H1 (cell line): ENCODE data around the gene KIF27. TPM values are rescaled to one million over a fixed set of nuclear protein-coding genes. Genes with fewer than 3 reads are reported as not detected.

ENCODE experiments used
- CTCF ChIA-PET: fragments of 300-600 bp; sonication (Branson Sonifier 250); formaldehyde crosslinking; loops from one replicate; lab custom pipeline; 2021; ENCODE audit not compliant: partially characterized antibody; lab: Charles Lee
- POLR2A ChIA-PET: fragments of 300-600 bp; sonication (Branson Sonifier 250); formaldehyde crosslinking; loops from one replicate; lab custom pipeline; 2021; ENCODE audit warnings: inconsistent platforms; ENCODE audit not compliant: partially characterized antibody; lab: Charles Lee
- DNase-seq, 2 experiments: peaks; one replicate each; pipeline versions ENCODE4 v3.0.0 to v3.0.0-alpha.2; 2010 to 2022; ENCODE audit warnings: low spot score in 2 of 2, low read depth in 1 of 2, mixed read lengths in 1 of 2
- FAIRE-seq: peaks from 2 replicates; lab custom pipeline; 2011; peaks lifted over from hg19 to GRCh38; lab: Jason Lieb, UNC
- H2AFZ ChIP-seq: 2 replicates; pipeline ENCODE4 v1.8.1; 2012; ENCODE audit warnings: low read length, inconsistent platforms
- H2AK5ac ChIP-seq: 2 replicates; pipeline ENCODE4 v1.6.1; 2013; ENCODE audit warnings: low read depth, low read length
- H2BK120ac ChIP-seq: replicated peaks from 2 replicates; pipeline ENCODE3; 2013; ENCODE audit warnings: low read depth, low read length, inconsistent platforms
- H2BK12ac ChIP-seq: 2 replicates; pipeline ENCODE4 v1.6.1; 2013; ENCODE audit warnings: low read depth, low read length
- H2BK15ac ChIP-seq: 2 replicates; pipeline ENCODE4 v1.6.1; 2013; ENCODE audit warnings: low read length
- H2BK20ac ChIP-seq: 2 replicates; pipeline ENCODE4 v1.6.1; 2013; ENCODE audit warnings: low read length
- H2BK5ac ChIP-seq: 2 replicates; pipeline ENCODE4 v1.6.1; 2013; ENCODE audit warnings: low read depth, low read length
- H3K14ac ChIP-seq: 2 replicates; pipeline ENCODE4 v1.6.1; 2013; ENCODE audit warnings: inconsistent platforms; ENCODE audit not compliant: insufficient read length
- H3K18ac ChIP-seq: 2 replicates; pipeline ENCODE4 v1.6.1; 2013; ENCODE audit warnings: low read length; ENCODE audit errors: extremely low read depth
- H3K23ac ChIP-seq: 2 replicates; pipeline ENCODE4 v1.6.1; 2013; ENCODE audit warnings: inconsistent platforms; ENCODE audit not compliant: insufficient read length
- H3K23me2 ChIP-seq: 2 replicates; pipeline ENCODE4 v1.6.1; 2013; ENCODE audit warnings: low read depth, low read length
- H3K27ac ChIP-seq: 2 replicates; pipeline ENCODE4 v1.6.1; 2011; ENCODE audit warnings: low read depth, low read length, inconsistent platforms
- H3K27me3 ChIP-seq, 4 experiments: replicated peaks in 1 of 4; 1 replicate in 1 of 4; 2 replicates in 3 of 4; pipeline versions ENCODE4 v1.6.1 to v1.8.1; 2011 to 2013; ENCODE audit warnings: low read length in 3 of 4, mild to moderate bottlenecking in 3 of 4, inconsistent platforms in 2 of 4, mixed read lengths in 2 of 4, moderate library complexity in 1 of 4; ENCODE audit not compliant: control insufficient read depth in 3 of 4, insufficient read depth in 3 of 4; ENCODE audit errors: extremely low read depth in 1 of 4
- H3K36me3 ChIP-seq, 4 experiments: 2 replicates each; pipeline versions ENCODE4 v1.6.1 to v1.8.1; 2011 to 2013; ENCODE audit warnings: mild to moderate bottlenecking in 4 of 4, low read length in 3 of 4, moderate library complexity in 2 of 4, control low read depth in 1 of 4, inconsistent platforms in 1 of 4; ENCODE audit not compliant: insufficient read depth in 4 of 4, control insufficient read depth in 2 of 4
- H3K4ac ChIP-seq: replicated peaks from 2 replicates; pipeline ENCODE3; 2013; ENCODE audit warnings: low read length, low read depth, mixed read lengths, inconsistent platforms; ENCODE audit not compliant: insufficient read length
- H3K4me1 ChIP-seq, 4 experiments: replicated peaks in 1 of 4; 1 replicate in 1 of 4; 2 replicates in 3 of 4; pipeline versions ENCODE4 v1.6.1 to v1.8.1; 2011 to 2013; ENCODE audit warnings: low read length in 3 of 4, inconsistent platforms in 2 of 4, mixed read lengths in 1 of 4; ENCODE audit not compliant: insufficient read depth in 4 of 4, control insufficient read depth in 3 of 4
- H3K4me2 ChIP-seq, 2 experiments: 2 replicates each; pipeline versions ENCODE4 v1.6.1 to v1.8.1; 2011 to 2013; ENCODE audit warnings: low read depth in 2 of 2, low read length in 2 of 2, control low read depth in 1 of 2, inconsistent platforms in 1 of 2, mild to moderate bottlenecking in 1 of 2; ENCODE audit not compliant: insufficient read depth in 1 of 2
- H3K4me3 ChIP-seq, 4 experiments: fragments of 200-600, 300-600 bp in 1 of 4; sonication (generic), shearing (Covaris generic), sonication (Bioruptor Twin) in 1 of 4; 2 replicates each; pipeline versions ENCODE4 v1.5.1 to v1.8.1; 2011 to 2016; ENCODE audit warnings: low read length in 4 of 4, low read depth in 3 of 4, control low read depth in 2 of 4, inconsistent platforms in 2 of 4, mild to moderate bottlenecking in 2 of 4, mixed read lengths in 1 of 4, moderate library complexity in 1 of 4; ENCODE audit not compliant: insufficient read depth in 2 of 4; ENCODE audit errors: extremely low read depth in 1 of 4
- H3K56ac ChIP-seq: replicated peaks from 2 replicates; pipeline ENCODE3; 2013; ENCODE audit warnings: low read depth, mild to moderate bottlenecking, mixed read lengths, low read length, inconsistent platforms; ENCODE audit not compliant: insufficient read length
- H3K79me1 ChIP-seq: 2 replicates; pipeline ENCODE4 v1.6.1; 2013; ENCODE audit warnings: low read depth, low read length, control low read depth
- H3K79me2 ChIP-seq, 2 experiments: 2 replicates each; pipeline versions ENCODE4 v1.6.1 to v1.8.1; 2012 to 2013; ENCODE audit warnings: low read length in 2 of 2, mild to moderate bottlenecking in 2 of 2, inconsistent platforms in 1 of 2; ENCODE audit not compliant: insufficient read depth in 2 of 2, control insufficient read depth in 1 of 2
- H3K9ac ChIP-seq, 4 experiments: replicated peaks in 1 of 4; 1 replicate in 1 of 4; 2 replicates in 3 of 4; pipeline versions ENCODE4 v1.6.1 to v1.8.1; 2011 to 2013; ENCODE audit warnings: low read depth in 3 of 4, low read length in 3 of 4, control low read depth in 2 of 4, mild to moderate bottlenecking in 2 of 4, moderate library complexity in 2 of 4, inconsistent platforms in 1 of 4; ENCODE audit errors: extremely low read depth in 1 of 4
- H3K9me3 ChIP-seq, 2 experiments: 2 replicates each; pipeline versions ENCODE4 v1.6.1 to v1.8.1; 2012 to 2013; ENCODE audit warnings: mild to moderate bottlenecking in 2 of 2, moderate library complexity in 2 of 2, control low read depth in 1 of 2, inconsistent platforms in 1 of 2, low read depth in 1 of 2, low read length in 1 of 2, mixed read lengths in 1 of 2; ENCODE audit not compliant: insufficient read depth in 2 of 2
- H4K20me1 ChIP-seq, 2 experiments: replicated peaks in 1 of 2; 2 replicates each; pipeline versions ENCODE3 to v1.8.1; 2011 to 2013; ENCODE audit warnings: inconsistent platforms in 2 of 2, low read length in 2 of 2, mild to moderate bottlenecking in 1 of 2; ENCODE audit not compliant: insufficient read depth in 2 of 2, control insufficient read depth in 1 of 2
- H4K5ac ChIP-seq: 2 replicates; pipeline ENCODE4 v1.6.1; 2013; ENCODE audit warnings: low read length, low read depth, mixed read lengths, inconsistent platforms; ENCODE audit not compliant: insufficient read length
- H4K8ac ChIP-seq: 2 replicates; pipeline ENCODE4 v1.8.0; 2013; ENCODE audit warnings: mild to moderate bottlenecking, moderate library complexity, low read length, inconsistent platforms; ENCODE audit not compliant: insufficient read depth; ENCODE audit errors: extremely low read depth
- H4K91ac ChIP-seq: replicated peaks from 2 replicates; pipeline ENCODE3; 2013; ENCODE audit warnings: low read length, mixed read lengths, inconsistent platforms; ENCODE audit not compliant: insufficient read length
- BCL11A ChIP-seq, 2 experiments: IDR thresholded peaks; one replicate each; pipeline ENCODE4 v1.6.1; 2011; ENCODE audit warnings: low read depth in 2 of 2, low read length in 2 of 2, mild to moderate bottlenecking in 2 of 2
- CREB1 ChIP-seq: IDR thresholded peaks from 2 replicates; pipeline ENCODE4 v1.6.1; 2012; ENCODE audit warnings: inconsistent platforms
- FOSL1 ChIP-seq: IDR thresholded peaks from 2 replicates; pipeline ENCODE4 v1.6.1; 2011; ENCODE audit warnings: mild to moderate bottlenecking, low read depth, low read length, moderate library complexity; ENCODE audit not compliant: insufficient read depth
- HDAC6 ChIP-seq: IDR thresholded peaks from one replicate; pipeline ENCODE4 v1.7.1; 2012; ENCODE audit warnings: low read depth, mild to moderate bottlenecking, inconsistent platforms, low read length, moderate library complexity
- KDM1A ChIP-seq: fragments of 200-600, 300-600 bp; sonication (generic); IDR thresholded peaks from 2 replicates; pipeline ENCODE4 v1.7.1; 2016; ENCODE audit warnings: mild to moderate bottlenecking, low read length, borderline replicate concordance
- POLR2AphosphoS5 ChIP-seq: IDR thresholded peaks from 2 replicates; pipeline ENCODE4 v1.6.1; 2011; ENCODE audit warnings: low read depth, low read length
- RAD21 ChIP-seq, 2 experiments: IDR thresholded peaks in 1 of 2; conservative IDR thresholded peaks in 1 of 2; 2 replicates each; pipeline ENCODE4 v1.6.1; 2011; ENCODE audit warnings: low read depth in 2 of 2, low read length in 2 of 2, improper control_type of control experiment in 1 of 2, inconsistent platforms in 1 of 2, mild to moderate bottlenecking in 1 of 2, moderate library complexity in 1 of 2
- RFX5 ChIP-seq: IDR thresholded peaks from 2 replicates; pipeline ENCODE4 v1.6.1; 2011; ENCODE audit warnings: low read depth, low read length, improper control_type of control experiment, borderline replicate concordance
- SIN3A ChIP-seq, 2 experiments: IDR thresholded peaks in 1 of 2; conservative IDR thresholded peaks in 1 of 2; 2 replicates each; pipeline ENCODE4 v1.6.1; 2011 to 2012; ENCODE audit warnings: low read length in 2 of 2, improper control_type of control experiment in 1 of 2, low read depth in 1 of 2, mild to moderate bottlenecking in 1 of 2
- SIX5 ChIP-seq: IDR thresholded peaks from 2 replicates; pipeline ENCODE4 v1.6.1; 2011; ENCODE audit warnings: mild to moderate bottlenecking, low read depth, low read length
- SUZ12 ChIP-seq: fragments of 200-600 bp; sonication (generic); IDR thresholded peaks from 2 replicates; pipeline ENCODE4 v1.6.1; 2012; ENCODE audit warnings: mild to moderate bottlenecking, inconsistent platforms, low read length, moderate library complexity, mixed read lengths
- TBP ChIP-seq: IDR thresholded peaks from 2 replicates; pipeline ENCODE4 v1.6.1; 2011; ENCODE audit warnings: low read depth, low read length, improper control_type of control experiment
- WGBS, 2 experiments: shearing (Covaris generic) in 1 of 2; methylation state at CpG; one replicate each; pipeline versions ENCODE4 v1.1.6 to v1.1.7; 2013 to 2015; ENCODE audit warnings: low lambda C conversion rate in 2 of 2, mixed read lengths in 2 of 2, inconsistent platforms in 1 of 2, low coverage in 1 of 2, missing lambda C conversion rate in 1 of 2; ENCODE audit not compliant: insufficient replicate concordance in 2 of 2, insufficient coverage in 1 of 2, insufficient read length in 1 of 2; ENCODE audit errors: extremely low coverage in 1 of 2, missing lambda C conversion rate in 1 of 2; 5-methylcytosine and 5-hydroxymethylcytosine counted together
- polyA plus RNA-seq, 7 experiments: library from polyadenylated mRNA; depleted of rRNA in 3 of 7; stranded (reverse) in 5 of 7; unstranded in 2 of 7; fragments of >200 nt in 5 of 7; fragments of 200-250 nt in 2 of 7; gene quantifications; 1 replicate in 5 of 7; 2 replicates in 1 of 7; 4 replicates in 1 of 7; pipeline versions ENCODE4 v1.2.1 to v1.2.3, GENCODE V29; 2011 to 2013; ENCODE audit warnings: missing spikeins in 2 of 7, mixed read lengths in 2 of 7
- total RNA-seq: library from RNA; stranded (reverse); fragmentation: NEBNext Ultra II Directional; extraction: Animal tissue kit (Norgen Biotek cat#: 25700); gene quantifications from 2 replicates; pipeline ENCODE4 v1.2.1, GENCODE V29; 2021
- TF ChIP-seq, protein P1 (sequence below): IDR thresholded peaks from 2 replicates; pipeline ENCODE4 v1.6.1; 2011; ENCODE audit warnings: low read length, improper control_type of control experiment

KIF27 gene
- total and polyA plus RNA-seq, 2 of the 8 experiments (the other 6 are each of a cell fraction or from before 2014, with no cell fraction given), result 0.47 to 7.0 TPM

DNA sequence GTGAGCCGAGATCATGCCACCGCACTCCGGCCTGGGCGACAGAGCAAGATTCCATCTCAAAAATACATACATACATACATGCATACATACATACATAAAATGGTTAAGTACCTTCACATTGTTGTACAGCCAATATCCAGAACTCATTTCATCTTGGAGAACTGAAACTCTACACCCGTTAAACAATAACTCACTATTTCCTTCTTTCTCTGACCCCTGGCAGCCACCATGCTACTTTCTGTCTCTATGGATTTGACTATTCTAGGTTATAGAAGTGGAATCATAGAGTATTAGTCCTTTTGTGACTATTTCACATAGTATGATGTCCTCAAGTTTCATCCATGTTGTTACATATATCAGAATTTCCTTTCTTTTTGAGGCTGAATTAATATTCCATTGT lies 9.6 kb upstream of the KIF27 start:
- Histone ChIP-seq H3K23ac (no peak overlapping the region), H3K4me3 (no peak overlapping the region), H2BK5ac (no peak overlapping the region), H4K20me1 (no peaks in the 10 kb centered on the region), H3K4me2 (no peak overlapping the region), H2BK12ac (no peak overlapping the region), H3K56ac (no peak overlapping the region), H3K4ac (no peak overlapping the region), H4K91ac (no peak overlapping the region), H2AK5ac (no peak overlapping the region), H3K79me2 (no peaks in the 10 kb centered on the region), H2BK20ac (no peak overlapping the region), H3K18ac (no peak overlapping the region), H3K36me3 (no peaks in the 10 kb centered on the region), H3K9me3 (no peaks in the 10 kb centered on the region), H3K9ac (no peak overlapping the region), H2AFZ (no peak overlapping the region), H3K4me1 (peaks cover 0 to 6% (median 0%) of the 10 kb centered on the region in 4 experiments; a peak in 1 of 7 replicates), H3K79me1 (no peaks in the 10 kb centered on the region), H3K23me2 (no peaks in the 10 kb centered on the region), H4K5ac (no peak overlapping the region), H2BK120ac (no peak overlapping the region), H3K14ac (no peak overlapping the region), H3K27me3 (no peaks in the 10 kb centered on the region), H2BK15ac (no peak overlapping the region), H4K8ac (no peak overlapping the region), H3K27ac (no peak overlapping the region)
- FAIRE-seq (no peak), DNase-seq (no peak)
- POLR2A ChIA-PET, result interaction anchor here (0.6 to 1.4 kb wide), 2 partner anchors 16 to 49 kb away, joined by 3 to 5 read pairs; partner anchors contain the start of genes HNRNPK and RMI1
- CTCF ChIA-PET, result interaction anchor here (1.2 to 1.7 kb wide), 3 partner anchors 11 to 363 kb away, joined by 3 to 5 read pairs (median 4); no protein-coding TSS in a partner anchor
- WGBS, 2 experiments, result 92% methylated on average over 5 of the region's 5 CpGs; no CpG with 5 or more reads in 1 of the 2 experiments
- TF ChIP-seq RFX5 (no peak), RAD21 (IDR thresholded peaks at IDR 0.05 in 1 of 2, conservative IDR thresholded peaks at IDR 0.05 in 1 of 2; ENCODE audit: low read depth in 2 of 2, low read length in 2 of 2) (no peak), SIN3A (conservative IDR thresholded peaks at IDR 0.05 in 1 of 2, IDR thresholded peaks at IDR 0.05 in 1 of 2; ENCODE audit: low read depth in 1 of 2, low read length in 2 of 2) (no peak), KDM1A (no peak), POLR2AphosphoS5 (no peak), TBP (no peak), CREB1 (no peak), SUZ12 (no peak), HDAC6 (no peak), FOSL1 (no peak), SIX5 (no peak), BCL11A (IDR thresholded peaks at IDR 0.05; ENCODE audit: low read depth in 2 of 2, low read length in 2 of 2) (no peak)
- TF ChIP-seq, protein P1, sequence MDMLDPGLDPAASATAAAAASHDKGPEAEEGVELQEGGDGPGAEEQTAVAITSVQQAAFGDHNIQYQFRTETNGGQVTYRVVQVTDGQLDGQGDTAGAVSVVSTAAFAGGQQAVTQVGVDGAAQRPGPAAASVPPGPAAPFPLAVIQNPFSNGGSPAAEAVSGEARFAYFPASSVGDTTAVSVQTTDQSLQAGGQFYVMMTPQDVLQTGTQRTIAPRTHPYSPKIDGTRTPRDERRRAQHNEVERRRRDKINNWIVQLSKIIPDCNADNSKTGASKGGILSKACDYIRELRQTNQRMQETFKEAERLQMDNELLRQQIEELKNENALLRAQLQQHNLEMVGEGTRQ, result no peak
